GM21423 (cell line): ENCODE measurements around the gene IL22RA1.

ENCODE experiments used
- ATAC-seq: cut with Tn5 transposase; IDR thresholded peaks from one replicate; pipeline ENCODE4 v1.9.1; 2021; ENCODE audit warnings: mild to moderate bottlenecking, moderate library complexity; ENCODE audit not compliant: unreplicated experiment

The IL22RA1 gene

GRCh38 chr1:24117722-24118409, 25.1 kb downstream of the IL22RA1 start:
- ATAC-seq, result no peak

DNA sequence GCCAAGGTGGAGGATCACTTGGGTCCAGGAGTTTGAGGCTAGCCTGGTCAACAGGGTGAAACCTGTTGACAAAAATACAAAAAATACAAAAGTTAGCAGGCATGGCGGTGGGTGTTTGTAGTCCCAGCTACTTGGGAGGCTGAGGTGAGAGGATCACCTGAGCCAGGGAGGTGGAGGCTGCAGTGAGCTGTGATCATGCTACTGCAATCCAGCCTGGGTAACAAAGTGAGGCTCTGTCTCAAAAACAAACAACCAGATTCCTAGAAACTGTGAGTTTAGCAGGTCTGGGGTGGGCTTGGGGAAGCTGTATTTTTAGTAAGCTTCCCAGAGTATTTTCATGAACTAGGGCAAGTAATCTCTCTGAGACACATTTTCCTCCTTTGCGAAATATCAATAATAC, 25.8 kb downstream of the IL22RA1 start:
- no peak for ATAC-seq

DNA sequence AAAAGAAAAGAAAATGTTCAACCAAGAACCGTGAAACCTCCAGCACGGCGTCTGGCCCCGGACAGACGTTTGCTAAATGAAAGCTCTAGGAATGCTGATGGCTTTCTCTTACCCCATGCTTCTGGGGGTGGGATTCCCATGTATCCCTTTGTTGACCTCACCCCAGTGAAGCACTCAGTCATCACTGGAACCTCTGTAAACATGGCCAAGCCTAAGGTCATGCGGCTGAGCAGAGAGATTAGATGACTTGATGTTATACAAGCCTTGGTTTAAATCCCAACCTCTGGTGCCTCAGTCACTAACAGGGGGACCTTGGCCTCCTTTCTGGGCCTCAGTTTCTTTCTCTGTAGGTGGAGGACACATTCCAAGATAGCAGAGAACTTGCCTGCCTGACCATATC, 28.2 kb downstream of the IL22RA1 start:
- no peak for ATAC-seq

- ATAC-seq, result no peak
These were observed 29.3 kb downstream of the IL22RA1 start for GRCh38 chr1:24113641-24114033.

GRCh38 chr1:24111996-24112779, 30.8 kb downstream of the IL22RA1 start, which contains the start of gene MYOM3:
Gene MYOM3 (minus strand): TSS chr1:24112135. CDS start chr1:24108636, 3,499 bp downstream.
- no peak for ATAC-seq

- no peak for ATAC-seq
These were observed 31.5 kb downstream of the IL22RA1 start for GRCh38 chr1:24111262-24111995.

DNA sequence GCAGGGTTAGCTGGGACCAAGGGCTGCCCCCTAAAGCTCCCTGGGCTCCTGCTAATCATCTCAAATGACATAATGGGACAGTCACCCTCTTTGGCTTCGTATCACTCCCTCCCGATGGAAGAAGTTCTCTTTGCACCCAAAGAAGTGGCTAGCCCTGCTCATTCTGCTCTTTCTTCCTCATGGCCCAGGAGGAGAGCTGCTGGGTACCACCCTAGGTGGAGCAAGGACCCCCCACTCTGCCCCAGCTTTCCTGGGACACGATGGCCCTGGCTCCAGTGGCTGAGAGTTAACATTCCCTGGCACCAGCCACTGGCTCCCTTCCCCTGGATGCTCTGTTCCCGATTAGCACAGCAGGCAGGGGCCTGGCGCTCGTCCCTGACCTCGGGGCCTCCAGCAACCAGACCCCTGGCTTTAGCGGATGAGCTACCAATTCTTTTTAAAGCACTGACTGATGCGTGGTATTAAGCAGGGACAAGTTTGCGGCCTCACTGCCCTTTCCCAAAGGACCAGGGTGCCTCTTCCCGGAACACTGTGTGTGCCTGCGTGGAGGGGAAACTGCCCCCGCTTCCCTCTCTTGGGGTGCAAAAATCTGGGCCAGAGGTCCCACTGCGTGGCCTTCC, 32.2 kb downstream of the IL22RA1 start:
- ATAC-seq, result no peak

DNA sequence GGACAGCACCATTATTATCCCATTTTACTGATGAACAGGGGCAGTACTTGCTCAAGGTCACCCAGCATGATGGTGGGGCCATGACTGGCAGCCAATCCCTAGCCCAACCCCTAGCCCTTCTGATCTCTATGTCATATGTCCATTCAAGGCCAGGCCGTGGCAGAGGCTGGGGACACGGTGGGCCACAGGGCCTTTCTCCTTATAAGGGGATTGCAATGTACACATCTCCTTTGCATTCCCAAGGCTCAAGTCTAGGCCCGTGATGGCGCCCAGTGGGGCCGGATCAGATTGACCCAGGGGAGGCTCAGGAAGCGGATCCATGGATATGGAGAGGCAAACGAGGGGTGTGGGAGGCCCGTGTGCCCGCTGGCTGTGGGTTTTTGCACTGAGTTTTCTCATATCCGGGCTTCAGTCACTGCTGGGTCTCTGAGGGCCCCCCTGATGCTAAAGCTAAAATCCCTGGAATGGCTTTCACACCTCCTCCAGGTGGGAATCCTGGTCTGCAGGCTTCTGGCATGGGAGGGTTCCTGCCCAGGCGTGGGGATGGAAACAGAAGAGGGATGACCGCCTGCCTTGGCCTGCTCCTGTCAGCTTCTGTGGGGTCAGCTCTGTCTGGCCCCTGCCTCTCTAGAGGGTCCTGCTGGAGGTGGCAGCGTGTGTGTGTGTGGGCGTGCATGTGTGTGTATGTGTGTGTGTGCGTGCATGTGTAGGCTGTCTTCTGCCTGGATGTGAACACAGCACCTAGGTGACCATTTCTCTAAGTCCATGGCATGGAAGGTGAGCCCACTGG, 33.1 kb downstream of the IL22RA1 start:
- ATAC-seq, result no peak

- no peak for ATAC-seq
These were observed 33.8 kb downstream of the IL22RA1 start for GRCh38 chr1:24109166-24109483.

DNA sequence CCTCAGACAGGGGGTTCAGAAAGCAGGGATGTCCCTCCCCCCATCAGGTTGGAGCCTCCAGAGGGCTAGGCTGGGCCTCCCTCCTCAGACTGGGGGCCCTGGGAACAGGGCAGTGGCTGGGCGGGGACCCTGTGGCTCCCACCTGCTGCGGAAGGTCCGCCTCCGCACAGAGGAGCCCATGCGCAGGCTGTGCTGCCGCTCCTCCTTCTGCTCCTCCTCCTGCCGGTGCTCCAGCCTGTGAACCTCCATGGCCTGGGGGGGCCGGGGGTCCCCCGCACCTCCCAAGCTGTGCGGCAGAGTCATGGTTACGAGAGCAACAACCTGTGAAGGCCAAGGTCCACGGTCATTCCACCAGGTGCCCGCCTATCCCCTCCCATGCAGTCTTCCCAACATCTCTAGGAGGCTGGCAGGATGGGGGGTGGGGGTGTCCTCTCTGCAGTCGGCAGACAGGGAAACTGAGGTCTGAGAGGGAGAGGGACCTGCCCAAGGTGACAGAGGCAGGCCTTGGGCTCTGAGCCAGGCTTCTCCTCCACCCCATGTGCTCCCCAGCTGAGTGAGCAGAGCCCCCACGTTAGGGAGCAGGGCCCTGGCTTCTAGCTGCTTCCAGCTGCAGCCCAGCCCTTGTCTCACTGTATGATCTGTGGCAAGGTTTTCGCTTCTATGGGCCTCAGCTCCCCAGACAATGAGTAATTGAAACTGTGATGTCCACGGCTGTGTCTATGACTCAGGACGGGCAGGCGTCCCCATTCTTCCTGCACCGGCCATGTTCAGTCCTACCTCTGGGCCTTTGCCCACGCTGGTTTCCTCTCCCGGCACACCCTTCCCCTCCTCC, 34.4 kb downstream of the IL22RA1 start:
- ATAC-seq, result no peak

DNA sequence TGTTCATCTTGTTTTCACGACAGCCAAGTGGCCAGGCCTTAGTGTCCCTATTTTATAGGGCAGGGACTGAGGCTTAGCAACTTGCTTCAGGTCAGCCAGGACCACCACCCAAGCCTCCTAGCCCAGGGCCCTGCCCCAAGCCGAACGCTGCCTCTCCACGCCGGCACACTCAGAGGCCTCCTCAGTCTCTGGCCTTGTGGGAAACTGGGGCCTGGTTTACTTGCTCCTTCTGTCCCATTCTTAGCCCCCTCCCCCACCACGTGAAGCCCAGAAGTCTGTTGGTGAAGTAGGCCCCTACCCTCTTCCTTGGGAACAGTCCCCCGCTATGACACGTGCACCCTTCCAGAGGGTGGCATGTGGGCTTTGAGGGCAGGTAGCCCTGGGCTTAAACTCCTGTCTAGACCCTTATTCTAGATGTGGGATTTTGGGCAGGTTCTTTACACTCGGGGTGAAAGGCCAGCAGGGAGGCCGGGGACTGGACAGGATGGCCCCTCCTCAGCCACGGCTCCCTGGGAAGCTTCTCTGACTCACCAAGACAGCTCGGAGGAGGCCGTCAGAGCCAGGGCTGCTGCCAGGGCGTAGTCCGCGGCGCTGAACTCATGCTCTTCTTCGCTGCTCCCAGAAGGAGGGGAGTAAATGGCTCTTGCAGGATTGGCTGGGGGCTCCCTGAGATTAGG, 35.3 kb downstream of the IL22RA1 start:
- no peak for ATAC-seq

DNA sequence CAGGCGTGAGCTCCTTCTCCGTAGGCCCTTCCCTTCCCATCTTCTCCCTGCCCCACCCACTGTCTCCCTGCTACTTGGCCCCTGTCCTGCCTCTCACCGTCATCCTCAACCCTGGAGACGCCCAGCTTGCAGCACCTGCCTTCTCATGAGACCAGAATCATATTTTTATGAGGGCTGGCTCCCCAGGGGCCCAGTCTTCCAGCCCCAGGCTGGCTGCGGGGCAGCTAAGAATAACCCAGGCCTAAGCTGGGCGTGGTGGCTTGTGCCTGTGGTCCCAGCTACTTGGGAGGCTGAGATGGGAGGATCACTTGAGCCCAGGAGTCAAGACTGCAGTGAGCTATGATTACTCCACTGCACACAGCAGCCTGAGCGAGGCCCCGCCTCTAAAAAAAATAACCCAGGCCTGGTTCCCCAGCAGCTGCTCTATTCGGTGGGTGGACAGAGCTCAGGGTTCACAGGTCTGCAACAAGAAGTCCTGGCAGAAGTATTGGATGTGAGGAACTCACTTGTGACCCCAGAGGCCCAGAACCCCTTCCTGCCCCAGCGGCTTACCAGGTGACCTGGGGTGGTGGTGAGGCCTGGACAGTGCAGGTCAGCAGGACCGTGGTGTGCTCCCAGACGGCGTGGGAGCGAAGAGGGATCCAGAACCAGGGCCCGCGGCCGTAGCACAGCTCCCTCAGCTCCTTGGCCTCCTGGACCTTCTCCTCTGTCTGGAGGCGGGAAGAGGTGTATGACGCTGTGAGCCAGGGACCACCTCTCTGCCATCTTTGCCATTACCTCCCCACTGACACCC, 37.4 kb downstream of the IL22RA1 start:
- no peak for ATAC-seq

DNA sequence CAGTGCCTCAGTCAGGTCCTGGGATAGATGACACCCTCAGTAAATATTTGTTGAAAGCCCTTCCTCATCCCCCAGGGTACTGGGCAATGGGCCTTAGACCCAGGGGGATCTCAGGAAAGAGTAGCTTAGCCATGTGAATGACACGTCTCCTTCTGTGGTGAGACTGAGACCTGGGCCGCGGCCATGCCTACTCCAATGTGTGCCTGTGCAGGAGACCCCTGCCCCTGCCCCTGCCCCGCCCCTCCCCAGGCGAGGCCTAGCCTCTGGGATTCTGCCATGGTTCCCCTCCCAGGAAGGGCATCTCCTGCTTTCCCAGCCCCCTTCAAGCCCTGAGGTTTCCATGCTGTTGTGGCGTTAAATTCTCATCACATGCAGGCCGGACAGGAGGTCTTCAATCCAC, 38.1 kb downstream of the IL22RA1 start:
- no peak for ATAC-seq

DNA sequence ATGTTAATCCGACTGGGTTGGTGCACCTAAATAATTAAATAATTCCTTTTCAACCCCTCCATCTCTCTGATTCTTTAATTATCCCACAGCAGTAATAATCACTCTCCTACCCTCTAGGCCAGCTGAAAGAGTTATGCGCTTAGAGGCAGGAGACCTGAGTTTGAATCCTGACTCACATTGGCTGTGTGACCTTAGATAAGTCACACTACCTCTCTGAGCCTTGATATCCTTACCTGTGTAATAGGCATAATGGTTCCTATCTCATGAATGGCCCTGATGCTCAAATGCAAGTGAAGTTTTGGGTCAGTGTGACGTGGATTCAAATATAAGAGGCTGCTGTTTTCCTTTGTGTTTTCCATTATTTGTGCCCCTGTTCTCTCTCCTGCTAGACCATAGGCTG, 39.1 kb downstream of the IL22RA1 start:
- ATAC-seq, result no peak

DNA sequence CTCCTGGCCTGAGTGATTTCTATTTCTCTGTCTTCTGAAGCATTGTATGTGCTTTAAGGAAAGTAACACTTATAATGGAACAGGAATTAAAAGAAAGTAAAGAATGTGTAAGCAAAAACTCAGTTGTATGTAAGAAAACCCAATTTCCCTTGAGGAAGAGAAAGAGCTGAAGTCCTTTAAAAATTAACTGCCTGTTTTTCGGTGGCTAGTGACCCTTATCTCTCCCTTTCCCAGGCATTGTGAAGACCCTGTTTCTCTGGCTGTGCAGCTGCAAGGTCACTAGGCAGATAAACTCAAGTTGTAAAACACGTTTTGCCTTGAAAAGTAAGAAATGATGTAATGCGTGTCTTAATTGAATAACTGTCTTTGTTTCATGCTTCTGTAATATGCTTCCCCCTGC, 39.5 kb downstream of the IL22RA1 start:
- ATAC-seq, result no peak

- no peak for ATAC-seq
These were observed 40.0 kb downstream of the IL22RA1 start for GRCh38 chr1:24102961-24103360.

DNA sequence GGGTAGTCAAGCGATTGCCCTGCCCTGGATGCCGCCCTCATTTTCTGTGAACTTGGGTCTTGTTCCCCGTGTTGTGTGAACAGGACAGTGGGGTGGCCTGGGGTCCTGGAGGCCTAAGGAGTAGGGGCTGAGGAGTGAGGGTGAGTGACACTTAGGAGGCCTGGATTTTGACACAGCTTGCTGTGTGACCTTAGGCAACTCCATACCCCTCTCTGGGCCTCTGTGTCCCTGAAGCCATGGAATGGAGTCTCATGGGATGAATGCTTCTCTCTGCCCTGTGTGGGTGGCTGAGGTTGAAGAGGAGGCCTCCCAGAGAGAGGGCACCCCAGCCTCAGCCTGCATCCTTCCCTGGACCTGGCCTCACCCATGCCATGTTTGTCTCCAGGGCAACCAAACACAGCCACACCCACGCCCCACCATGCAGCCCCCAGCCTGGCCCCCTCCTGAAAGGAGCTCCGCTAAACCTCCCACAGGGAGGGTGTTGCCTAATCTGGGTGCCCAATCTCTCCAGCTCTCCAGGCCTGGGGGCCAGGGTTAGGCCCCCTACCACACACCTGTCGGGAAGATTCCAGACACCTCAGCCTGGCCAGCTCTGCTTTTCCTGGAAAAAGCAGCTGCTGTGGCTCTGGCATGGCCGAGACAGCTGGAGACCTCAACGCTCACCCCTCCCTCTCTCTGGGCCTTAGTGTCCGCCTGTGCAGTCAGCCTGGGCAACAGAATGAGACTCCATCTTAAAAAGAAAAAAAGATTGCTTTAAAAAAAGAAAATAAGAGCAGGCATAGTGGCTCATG, 40.9 kb downstream of the IL22RA1 start:
- no peak for ATAC-seq
